Upper lobe of left lung (tissue), 4 donors: ENCODE data around the gene ZNF12.

ENCODE experiments used
- CTCF ChIP-seq, 6 experiments: fragments of 450-650 bp in 4 of 6; fragments of 200-600 bp in 2 of 6; sonication (generic) in 2 of 6; IDR thresholded peaks; one replicate each; pipeline ENCODE4 v1.5.1; 2016 to 2019; ENCODE audit warnings: antibody characterized with exemption in 6 of 6
- EP300 ChIP-seq, 4 donors: sonication (generic); formaldehyde crosslinking; IDR thresholded peaks; one replicate each; pipeline ENCODE4 v1.5.1; 2017; ENCODE audit warnings: antibody characterized with exemption in 4 of 4, control low read depth in 2 of 4
- POLR2A ChIP-seq, 4 donors: fragments of 450-650 bp; IDR thresholded peaks; one replicate each; pipeline ENCODE4 v1.5.1; 2016 to 2017; ENCODE audit warnings: antibody characterized with exemption in 4 of 4, mild to moderate bottlenecking in 2 of 4

- TF ChIP-seq POLR2A (IDR thresholded peaks at IDR 0.05) (no peak), CTCF (IDR thresholded peaks at IDR 0.05) (no peak), EP300 (IDR thresholded peaks at IDR 0.05) (no peak)
These were observed 59.2 kb downstream of the ZNF12 start for GRCh38 chr7:6647541-6647940.
